Muscle of leg (tissue), 11 donors: ENCODE measurements around the gene CYFIP1. TPM values are rescaled to one million over a fixed set of nuclear protein-coding genes. Genes with fewer than 3 reads are reported as not detected.

ENCODE experiments used
- DNase-seq: peaks from one replicate; pipeline ENCODE4 v3.0.0; 2013
- H3K27ac ChIP-seq: one replicate; pipeline ENCODE4 v1.5.1; 2013; ENCODE audit warnings: mild to moderate bottlenecking, low read length, control low read depth
- H3K27me3 ChIP-seq: one replicate; pipeline ENCODE4 v1.6.1; 2013; ENCODE audit warnings: low read length; ENCODE audit not compliant: control insufficient read depth, insufficient read depth
- H3K36me3 ChIP-seq: one replicate; pipeline ENCODE4 v1.6.1; 2013; ENCODE audit warnings: low read length; ENCODE audit not compliant: control insufficient read depth, insufficient read depth
- H3K4me1 ChIP-seq: one replicate; pipeline ENCODE4 v1.6.1; 2013; ENCODE audit warnings: low read length; ENCODE audit not compliant: control insufficient read depth, insufficient read depth
- H3K4me3 ChIP-seq: one replicate; pipeline ENCODE4 v1.5.1; 2013; ENCODE audit warnings: low read length, control low read depth
- H3K9me3 ChIP-seq: replicated peaks from 2 replicates; pipeline ENCODE4 v1.6.1; 2013; ENCODE audit warnings: low read depth, low read length; ENCODE audit not compliant: control insufficient read depth
- WGBS: methylation state at CpG from one replicate; pipeline ENCODE4 v1.1.5; 2013; ENCODE audit warnings: missing lambda C conversion rate; ENCODE audit not compliant: insufficient coverage; 5-methylcytosine and 5-hydroxymethylcytosine counted together
- polyA plus RNA-seq, 8 donors: library from polyadenylated mRNA; unstranded; fragments of 120-200 nt; gene quantifications; one replicate each; pipeline versions ENCODE4 v1.2.1 to v1.2.3, GENCODE V29; 2013; ENCODE audit warnings: inconsistent platforms in 1 of 8, low replicate concordance in 1 of 8; ENCODE audit not compliant: insufficient read length in 8 of 8, insufficient read depth in 1 of 8
- total RNA-seq: library from RNA; stranded (reverse); fragments of 120-200 nt; gene quantifications from one replicate; pipeline ENCODE4 v1.2.4, GENCODE V29; 2013

CYFIP1 gene
- total and polyA plus RNA-seq, 9 donors = 46.4 to 75.3 (median 61.0) TPM

GRCh38 chr15:22911306-22911705 lies 68.9 kb downstream of the CYFIP1 start:
- H3K27ac ChIP-seq = no peak overlapping the region
- no peak for DNase-seq
- H3K36me3 ChIP-seq = peaks cover 81% of the 10 kb centered on the region
- no peaks in the 10 kb centered on the region for H3K9me3 ChIP-seq
- H3K4me1 ChIP-seq = no peaks in the 10 kb centered on the region
- H3K27me3 ChIP-seq = no peaks in the 10 kb centered on the region
- WGBS = 88% methylated on average over 5 of the region's 8 CpGs
- no peak overlapping the region for H3K4me3 ChIP-seq

DNA sequence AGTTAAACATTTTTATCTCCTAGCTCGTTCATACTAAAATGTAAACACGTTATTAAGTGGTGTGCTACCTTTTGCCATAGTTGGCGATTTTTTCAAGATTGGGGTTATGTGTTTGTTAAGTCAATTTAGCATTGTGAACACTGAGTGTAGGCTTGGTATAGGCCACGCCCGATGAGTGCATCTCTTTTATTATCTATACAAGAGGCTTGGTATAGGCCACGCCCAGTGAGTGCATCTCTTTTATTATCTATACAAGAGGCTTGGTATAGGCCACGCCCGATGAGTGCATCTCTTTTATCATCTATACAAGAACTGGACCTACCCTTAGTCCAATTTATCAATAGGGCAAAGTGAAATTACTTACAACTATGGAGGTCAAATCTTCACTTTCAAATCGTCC lies 71.3 kb downstream of the CYFIP1 start:
- H3K9me3 ChIP-seq = no peaks in the 10 kb centered on the region
- H3K4me3 ChIP-seq = no peak overlapping the region
- DNase-seq = no peak
- no peak overlapping the region for H3K27ac ChIP-seq
- no peaks in the 10 kb centered on the region for H3K4me1 ChIP-seq
- 93% methylated on average over 3 of the region's 9 CpGs for WGBS
- peaks cover 66% of the 10 kb centered on the region for H3K36me3 ChIP-seq
- H3K27me3 ChIP-seq = no peaks in the 10 kb centered on the region

- Histone ChIP-seq H3K36me3 (peaks cover 71% of the 10 kb centered on the region), H3K4me3 (no peak overlapping the region), H3K27me3 (no peaks in the 10 kb centered on the region), H3K9me3 (no peaks in the 10 kb centered on the region), H3K4me1 (no peaks in the 10 kb centered on the region), H3K27ac (no peak overlapping the region)
- no peak for DNase-seq
- 98% methylated on average over 6 of the region's 16 CpGs for WGBS
These were observed 72.8 kb downstream of the CYFIP1 start for GRCh38 chr15:22907161-22907950.

- H3K4me1 ChIP-seq = no peaks in the 10 kb centered on the region
- 91% methylated on average over 8 of the region's 11 CpGs for WGBS
- no peak overlapping the region for H3K4me3 ChIP-seq
- no peaks in the 10 kb centered on the region for H3K9me3 ChIP-seq
- no peaks in the 10 kb centered on the region for H3K27me3 ChIP-seq
- no peak overlapping the region for H3K27ac ChIP-seq
- DNase-seq = no peak
- H3K36me3 ChIP-seq = peaks cover 64% of the 10 kb centered on the region
These were observed 75.4 kb downstream of the CYFIP1 start for GRCh38 chr15:22904736-22905135.

GRCh38 chr15:22903961-22904534 lies 76.1 kb downstream of the CYFIP1 start:
- Histone ChIP-seq H3K36me3 (peaks cover 65% of the 10 kb centered on the region), H3K27me3 (no peaks in the 10 kb centered on the region), H3K9me3 (no peaks in the 10 kb centered on the region), H3K4me1 (no peaks in the 10 kb centered on the region), H3K4me3 (no peak overlapping the region), H3K27ac (no peak overlapping the region)
- WGBS = 87% methylated on average over 15 of the region's 19 CpGs
- DNase-seq = peak; percentile 9

DNA sequence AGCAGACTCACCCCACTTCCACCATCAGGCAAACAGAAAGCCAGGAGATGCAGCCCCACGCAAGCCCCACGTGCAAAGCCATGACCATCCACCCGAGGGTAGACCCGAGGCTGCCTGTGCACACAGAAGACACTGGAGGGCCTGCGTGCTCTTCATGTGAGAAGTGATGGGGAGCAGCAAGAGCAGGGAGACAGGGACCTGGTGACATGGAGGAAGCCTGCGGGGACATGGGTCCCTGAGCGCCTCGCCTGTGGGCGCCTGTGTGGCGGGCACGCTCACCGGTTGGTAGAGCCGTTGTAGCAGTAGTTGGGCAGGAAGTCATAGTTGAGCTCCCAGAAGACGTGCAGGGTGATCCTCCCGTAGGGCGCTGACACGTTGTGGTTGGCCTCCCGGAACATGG lies 76.7 kb downstream of the CYFIP1 start:
- Histone ChIP-seq H3K27ac (no peak overlapping the region), H3K4me3 (no peak overlapping the region), H3K9me3 (no peaks in the 10 kb centered on the region), H3K27me3 (no peaks in the 10 kb centered on the region), H3K36me3 (peaks cover 59% of the 10 kb centered on the region), H3K4me1 (no peaks in the 10 kb centered on the region)
- WGBS = 93% methylated on average over 18 of the region's 18 CpGs
- no peak for DNase-seq

DNA sequence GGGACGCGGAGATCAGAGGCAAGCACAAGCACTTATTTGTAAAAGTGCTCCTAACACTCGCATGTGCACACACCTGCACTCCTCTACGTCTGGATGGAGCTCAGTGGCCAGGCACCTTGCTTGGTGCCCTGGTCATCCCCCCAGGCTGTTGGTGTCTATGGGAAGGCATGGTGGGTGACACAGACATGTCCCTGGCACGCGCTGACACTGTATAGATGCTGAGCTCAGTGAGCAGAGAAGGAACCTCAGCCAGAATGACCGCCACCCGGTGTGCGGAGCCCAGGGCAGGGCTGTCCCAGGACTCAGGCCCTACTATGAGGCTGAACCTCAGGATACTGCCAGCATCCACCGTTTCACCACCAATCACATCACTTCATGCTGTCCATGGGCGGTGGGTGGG lies 77.2 kb downstream of the CYFIP1 start:
- Histone ChIP-seq H3K4me1 (no peaks in the 10 kb centered on the region), H3K27ac (no peak overlapping the region), H3K27me3 (no peaks in the 10 kb centered on the region), H3K36me3 (peaks cover 56% of the 10 kb centered on the region), H3K9me3 (no peaks in the 10 kb centered on the region), H3K4me3 (no peak overlapping the region)
- 81% methylated on average over 4 of the region's 11 CpGs for WGBS
- DNase-seq = no peak

- no peaks in the 10 kb centered on the region for H3K4me1 ChIP-seq
- H3K36me3 ChIP-seq = peaks cover 55% of the 10 kb centered on the region
- H3K9me3 ChIP-seq = no peaks in the 10 kb centered on the region
- no peak overlapping the region for H3K27ac ChIP-seq
- H3K27me3 ChIP-seq = no peaks in the 10 kb centered on the region
- WGBS = 63% methylated on average over 12 of the region's 12 CpGs
- no peak overlapping the region for H3K4me3 ChIP-seq
- DNase-seq = no peak
These were observed 77.6 kb downstream of the CYFIP1 start for GRCh38 chr15:22902578-22902977.

DNA sequence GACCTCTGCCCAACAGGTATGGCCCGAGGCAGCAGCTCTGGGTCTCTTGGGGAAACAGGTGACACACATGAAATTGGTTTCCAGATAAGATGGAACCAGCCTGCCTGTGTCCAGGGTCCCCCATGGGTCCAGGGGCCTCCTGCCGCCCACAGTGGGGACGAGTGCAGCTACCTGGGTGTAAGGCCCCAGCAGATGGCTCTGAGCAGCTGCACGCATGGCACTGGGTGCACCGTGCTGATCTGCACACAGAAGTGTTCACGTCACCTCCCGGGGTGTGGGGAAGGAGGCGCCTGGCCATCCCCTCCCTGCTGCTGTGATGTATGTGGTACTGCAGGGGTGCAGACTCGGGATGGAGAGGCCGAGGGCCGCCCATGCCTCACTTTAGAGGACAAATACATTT lies 78.1 kb downstream of the CYFIP1 start:
- no peak for DNase-seq
- H3K36me3 ChIP-seq = peaks cover 50% of the 10 kb centered on the region
- no peak overlapping the region for H3K27ac ChIP-seq
- H3K4me1 ChIP-seq = no peaks in the 10 kb centered on the region
- 81% methylated on average over 5 of the region's 11 CpGs for WGBS
- no peaks in the 10 kb centered on the region for H3K9me3 ChIP-seq
- H3K27me3 ChIP-seq = no peaks in the 10 kb centered on the region
- no peak overlapping the region for H3K4me3 ChIP-seq

GRCh38 chr15:22895465-22896190 lies 84.5 kb downstream of the CYFIP1 start:
- WGBS = 98% methylated on average over 7 of the region's 10 CpGs
- peaks cover 47% of the 10 kb centered on the region for H3K36me3 ChIP-seq
- H3K4me1 ChIP-seq = no peaks in the 10 kb centered on the region
- no peak for DNase-seq
- no peaks in the 10 kb centered on the region for H3K27me3 ChIP-seq
- no peaks in the 10 kb centered on the region for H3K9me3 ChIP-seq
- H3K4me3 ChIP-seq = no peak overlapping the region
- H3K27ac ChIP-seq = no peak overlapping the region
